NOMO-1 (cell line): ENCODE results near the gene MOGAT3.

Source experiments
- DNase-seq, 2 experiments: peaks; one replicate each; lab custom pipeline; 2025; ENCODE audit not compliant: unreplicated experiment in 2 of 2; lab: John Stamatoyannopoulos, UW

The MOGAT3 gene

DNA sequence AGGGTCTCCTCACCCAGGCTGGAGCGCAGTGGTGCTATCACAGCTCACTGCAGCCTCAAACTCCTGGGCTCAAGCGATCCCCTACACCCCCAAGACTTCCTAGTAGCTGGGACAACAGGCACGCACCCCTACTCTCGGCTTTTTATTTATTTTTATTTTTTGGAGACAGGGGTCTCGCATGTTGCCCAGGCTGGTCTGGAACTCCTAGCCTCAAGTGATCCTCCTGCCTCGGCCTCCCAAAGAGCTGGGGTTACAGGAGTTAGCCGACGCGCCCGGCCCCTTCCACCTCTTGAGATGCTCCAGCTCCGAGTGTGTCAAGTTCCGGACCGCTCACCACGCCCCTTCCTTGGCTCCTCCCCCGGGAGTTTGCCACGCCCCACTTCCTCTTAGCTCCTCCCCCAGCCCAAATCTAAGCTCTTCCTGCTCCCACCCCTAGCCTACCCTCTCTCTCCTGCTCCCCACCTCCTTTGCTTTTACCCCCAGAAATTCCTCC, 27.0 kb downstream of the MOGAT3 start:
- DNase-seq, result peak; percentile 32 to 39

DNA sequence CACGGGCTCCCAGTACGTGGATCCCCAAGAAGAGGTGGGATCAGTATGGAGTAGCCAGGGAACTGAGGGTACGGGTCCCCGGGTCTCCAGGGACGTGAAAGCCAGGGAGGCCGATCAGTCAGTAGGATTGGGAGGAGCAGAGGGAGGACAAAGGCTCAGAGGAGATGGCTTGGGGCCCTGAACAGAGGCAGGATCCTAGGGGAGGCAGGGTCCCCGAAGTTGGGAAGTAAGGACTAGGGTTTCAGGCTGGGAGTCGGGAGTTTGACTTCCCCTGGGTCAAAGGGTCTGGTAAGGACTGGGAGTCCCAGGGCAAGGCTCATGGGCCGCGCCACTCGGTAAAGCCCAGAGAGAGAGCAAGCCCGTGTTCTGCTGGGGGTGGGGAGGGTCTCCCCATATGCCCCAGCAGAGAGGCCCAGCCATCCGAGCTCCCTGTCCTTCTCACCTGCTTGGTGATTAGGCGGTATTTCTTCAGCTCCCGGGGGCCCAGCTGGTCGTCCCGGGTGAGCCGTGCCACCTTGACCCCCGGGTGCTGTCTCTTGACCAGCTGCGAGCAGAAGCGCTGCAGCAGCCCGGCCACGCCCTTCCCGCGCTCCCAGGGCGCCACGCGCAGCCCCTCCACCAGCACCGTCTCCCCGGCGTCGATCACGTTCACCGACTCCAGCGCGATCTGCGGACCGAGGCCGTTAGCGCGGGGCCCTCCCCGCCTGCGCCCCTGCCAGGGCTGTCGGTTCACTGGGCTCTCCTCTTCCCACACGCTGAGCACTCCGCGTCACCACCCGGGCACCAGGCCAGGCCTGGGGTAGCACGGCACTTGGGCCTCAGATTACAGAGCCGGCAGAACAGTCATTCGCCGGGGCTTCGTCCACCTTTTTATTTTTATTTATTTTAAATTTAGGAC, 27.7 kb downstream of the MOGAT3 start:
- no peak for DNase-seq

GRCh38 chr7:101172005-101172853, 28.6 kb downstream of the MOGAT3 start:
- no peak for DNase-seq

- DNase-seq, result no peak
These were observed 29.4 kb downstream of the MOGAT3 start for GRCh38 chr7:101171442-101171837.

DNA sequence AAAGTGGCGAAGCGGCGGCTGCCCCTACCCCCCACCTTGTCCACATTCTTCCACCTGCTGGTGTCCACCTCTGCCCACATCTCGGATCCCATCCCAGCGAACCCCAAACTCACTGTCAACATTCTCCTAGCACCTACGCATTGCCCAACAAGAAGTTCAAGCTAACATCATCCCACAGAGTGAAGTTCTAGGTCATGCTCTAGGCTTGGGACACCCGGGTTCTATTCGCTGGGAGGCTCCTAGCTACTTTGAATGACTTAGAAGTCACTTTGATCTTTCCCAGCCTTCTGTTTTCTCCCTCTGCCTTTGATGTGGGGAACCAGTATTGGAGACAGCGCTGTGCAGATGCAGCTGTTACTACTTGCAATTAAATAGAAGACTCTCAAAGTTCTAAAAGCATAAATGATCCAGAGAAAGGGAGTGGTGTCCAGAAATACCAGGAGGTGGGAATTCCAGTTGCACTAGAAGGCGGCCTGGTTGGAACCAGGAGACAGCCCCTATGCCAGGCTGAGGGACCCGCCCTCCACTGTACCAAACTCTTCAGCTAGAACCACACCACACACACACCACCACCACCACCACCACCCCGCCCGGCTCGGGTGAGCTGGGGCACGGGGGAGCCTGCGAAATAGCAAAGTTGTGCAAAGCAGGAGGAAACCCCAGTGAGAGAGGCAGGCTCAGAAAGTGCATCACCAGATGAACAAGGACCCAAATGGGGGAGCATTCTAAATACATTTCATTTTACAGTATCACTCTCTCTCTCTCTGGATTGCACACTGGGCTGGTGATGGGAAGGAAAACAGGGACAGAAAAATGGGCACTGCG, 30.0 kb downstream of the MOGAT3 start:
- DNase-seq, result no peak

DNA sequence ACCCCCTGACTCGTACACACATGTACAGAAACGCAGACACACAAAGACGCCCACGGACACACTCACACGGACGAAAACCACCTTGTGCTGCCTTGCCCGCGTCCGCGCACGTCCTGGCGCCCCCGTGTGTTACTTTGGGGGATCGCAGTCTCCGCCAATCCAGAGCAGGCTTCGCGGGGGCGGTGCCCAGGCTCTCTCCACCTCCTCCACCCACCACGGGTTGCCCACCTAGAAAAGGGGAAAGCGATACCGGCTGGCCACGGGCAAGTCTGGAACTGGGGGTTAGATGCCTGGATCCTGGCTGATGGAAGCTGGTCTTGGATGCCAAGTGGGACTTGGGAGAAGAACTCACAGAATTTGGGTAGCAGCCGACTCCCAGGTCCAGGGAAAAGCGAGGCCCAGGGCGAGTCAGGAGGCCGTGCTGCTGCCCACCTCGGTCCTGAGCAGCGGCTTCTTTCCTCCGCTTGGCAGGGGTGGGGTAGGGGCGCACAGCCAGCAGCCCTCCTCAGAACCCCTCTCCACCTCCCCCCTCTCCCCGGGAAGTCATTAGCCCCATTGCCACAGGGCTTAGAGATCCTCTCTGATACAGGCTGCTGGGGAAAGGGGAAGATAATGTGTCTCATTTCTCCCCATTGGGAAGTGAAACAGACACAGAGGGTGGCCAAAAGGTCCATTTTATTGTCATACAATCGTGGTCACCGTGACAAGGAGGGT, 30.8 kb downstream of the MOGAT3 start:
- DNase-seq, result peak; percentile 71 to 81

DNA sequence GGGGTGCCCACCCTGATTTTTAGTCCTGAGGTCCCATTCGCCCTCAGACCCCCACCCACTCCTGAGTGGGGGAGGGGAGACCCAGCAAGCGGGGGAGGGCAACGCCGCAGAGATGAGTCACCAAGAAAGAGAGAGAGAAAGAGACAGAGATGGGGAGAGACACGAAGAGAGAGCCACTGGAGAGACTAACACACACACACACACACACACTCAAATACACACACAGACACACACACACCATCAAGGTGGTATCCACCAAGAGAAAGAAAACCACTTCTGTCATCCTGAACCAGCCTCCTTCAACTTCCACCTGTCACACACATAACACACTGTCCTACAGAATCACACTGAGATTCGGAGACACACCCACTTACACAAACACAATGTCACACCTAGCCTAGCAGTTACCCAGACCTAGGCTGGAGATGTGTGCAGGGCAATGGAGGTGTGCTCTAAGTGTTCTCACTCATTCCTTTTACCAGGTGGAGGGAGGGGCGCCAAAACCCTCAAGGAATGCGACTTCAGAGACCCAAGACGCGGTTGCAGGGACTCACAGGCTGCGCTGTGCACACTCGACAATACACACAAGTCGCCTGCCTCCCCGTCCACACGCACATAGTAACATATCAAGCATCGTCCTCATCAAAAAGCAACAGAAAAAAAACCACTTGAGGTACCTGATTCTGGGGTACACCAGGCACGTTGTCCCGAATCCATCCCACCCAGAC, 31.6 kb downstream of the MOGAT3 start:
- no peak for DNase-seq

- no peak for DNase-seq
These were observed 32.3 kb downstream of the MOGAT3 start for GRCh38 chr7:101168412-101169049.

- no peak for DNase-seq
These were observed 33.0 kb downstream of the MOGAT3 start for GRCh38 chr7:101167645-101168411.

DNA sequence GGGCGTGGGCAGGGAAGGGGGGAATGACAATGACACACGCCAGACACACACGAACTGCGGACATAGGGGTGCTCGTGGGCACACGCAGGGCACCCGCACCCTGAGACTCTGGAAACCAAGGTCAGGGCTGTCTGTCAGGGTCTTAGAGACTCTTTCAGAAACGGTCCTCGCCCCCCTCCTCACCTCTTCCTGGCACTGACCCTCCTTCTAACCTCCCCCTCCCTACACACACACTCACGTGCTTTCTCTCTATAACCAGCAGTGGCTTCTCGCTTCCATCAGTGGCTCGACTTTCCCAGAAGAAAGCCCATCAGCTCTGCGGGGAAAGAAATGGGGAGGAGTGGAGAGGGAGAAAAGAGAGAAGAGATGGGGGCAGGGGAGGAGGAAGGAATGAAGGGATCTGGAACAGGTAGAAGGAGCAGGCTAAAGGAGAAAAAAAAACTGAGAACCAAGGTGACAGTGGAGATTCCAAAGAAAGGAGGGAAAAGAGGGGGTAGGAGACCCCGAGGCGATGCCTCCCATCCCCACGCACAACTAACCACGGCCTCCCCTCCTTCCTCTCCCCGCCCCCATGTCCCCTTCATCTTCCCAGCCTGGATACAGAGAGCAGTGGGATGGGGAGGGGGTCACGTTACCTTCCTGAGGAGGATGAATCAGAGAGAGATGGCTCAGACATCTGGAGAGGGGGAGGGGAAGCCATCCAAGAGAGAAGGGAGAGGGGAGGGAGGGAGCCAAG, 33.8 kb downstream of the MOGAT3 start:
- DNase-seq, result no peak

DNA sequence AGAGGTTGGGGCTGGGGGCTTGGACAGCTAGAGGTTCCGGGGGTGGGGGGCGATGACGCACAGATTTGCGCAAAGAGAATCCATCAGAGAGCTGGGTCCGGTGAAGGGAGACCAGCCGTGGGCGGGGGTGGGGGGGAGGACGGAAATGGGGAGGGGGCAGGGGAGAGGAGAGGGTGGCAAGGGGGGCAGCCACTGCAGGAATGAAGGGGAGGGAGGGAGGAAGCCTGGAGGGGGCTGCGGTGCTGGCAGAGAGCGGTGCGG, 34.3 kb downstream of the MOGAT3 start:
- DNase-seq, result no peak

- DNase-seq, result no peak
These were observed 34.7 kb downstream of the MOGAT3 start for GRCh38 chr7:101165958-101166647.

DNA sequence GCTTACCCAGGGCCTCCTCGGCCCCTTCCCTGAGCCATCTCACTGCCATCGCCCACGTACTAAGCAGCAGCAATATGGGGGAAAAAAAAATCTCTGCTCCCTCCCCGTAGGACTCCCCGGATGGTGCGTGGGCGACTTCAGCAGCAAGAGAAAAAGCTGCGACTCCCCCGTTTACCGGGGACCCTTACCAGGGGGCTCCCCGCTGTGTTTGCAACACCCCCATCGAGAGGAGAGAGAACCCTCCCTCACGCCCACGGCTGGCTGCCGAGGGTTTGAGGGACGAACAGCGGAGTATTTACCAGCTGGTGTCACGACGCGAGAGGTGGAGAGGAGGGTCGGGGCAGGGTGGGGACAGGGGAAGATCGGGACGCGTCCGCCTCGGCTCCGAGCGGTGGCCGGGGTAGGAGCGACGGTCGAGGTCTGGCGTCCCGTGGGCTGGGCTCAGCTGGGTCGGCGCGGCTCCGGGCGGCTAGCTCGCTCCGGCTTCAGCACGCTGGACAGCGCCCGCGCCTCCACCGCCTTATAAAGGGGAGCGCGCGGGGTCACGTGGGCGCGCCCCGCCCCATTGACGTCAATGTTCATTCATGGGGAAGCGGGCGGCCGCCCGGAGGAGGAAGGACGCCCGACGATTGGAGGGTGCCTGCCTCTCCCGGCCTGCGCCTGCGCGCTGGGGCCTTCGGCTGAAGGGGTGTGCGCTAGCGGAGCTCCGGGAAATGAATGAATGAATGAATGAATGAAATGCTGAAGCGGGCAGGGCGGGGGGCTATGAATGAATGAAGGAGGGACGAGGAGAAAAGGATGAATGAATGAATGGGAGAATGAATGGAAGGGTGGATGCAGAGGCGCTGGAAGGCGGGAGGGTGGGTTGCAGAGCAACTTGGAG, 35.5 kb downstream of the MOGAT3 start, which contains the start of gene VGF:
Gene VGF, minus strand, starts transcription at position 495 of the 883 bp plus-strand sequence. CDS start 726 bp downstream, outside the sequence.
- DNase-seq, result peak; percentile 97 to 98

DNA sequence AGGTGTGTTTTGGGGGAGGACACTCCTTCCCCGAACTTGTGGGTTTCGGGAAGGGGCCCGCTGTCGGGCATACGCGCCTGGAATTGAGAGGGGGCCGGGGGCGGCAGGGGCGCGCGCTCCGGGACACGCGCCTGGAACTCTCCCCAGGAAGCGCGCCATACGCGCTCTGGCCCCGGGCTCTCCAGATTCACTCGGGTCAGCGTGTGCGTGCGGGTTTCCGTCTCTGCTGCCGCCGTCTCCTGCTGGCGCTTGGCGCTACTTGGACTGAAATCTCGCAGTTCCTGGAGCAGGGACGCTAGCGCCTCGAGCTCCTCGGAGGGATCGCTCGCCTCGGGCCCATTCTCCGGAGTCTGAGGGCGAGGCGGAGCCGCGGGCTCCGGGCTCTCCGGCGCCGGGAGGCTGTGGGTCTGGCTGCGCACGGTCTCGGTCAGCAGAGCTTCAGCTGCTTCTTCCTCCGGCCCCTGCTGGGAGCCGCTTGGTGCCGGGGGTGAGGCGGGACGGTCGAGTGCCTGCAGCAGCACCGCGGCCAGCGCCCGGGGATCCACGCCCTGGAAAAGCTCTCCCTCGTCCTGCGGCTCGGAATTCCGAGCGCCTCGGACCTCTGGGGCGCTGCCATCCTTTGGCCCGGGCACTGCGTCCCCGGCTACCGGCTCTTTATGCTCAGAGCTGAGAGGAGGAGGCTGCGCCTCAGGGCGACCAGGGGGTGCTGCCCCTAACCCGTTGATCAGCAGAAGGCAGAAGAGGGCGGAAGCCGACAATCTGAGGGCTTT, 36.6 kb downstream of the MOGAT3 start:
- DNase-seq, result no peak
